Bone marrow (tissue), 2 donors: ENCODE results near the gene SMC2.

Source experiments
- DNase-seq, 2 donors: peaks; one replicate each; lab custom pipeline; 2025; lab: John Stamatoyannopoulos, UW

Gene SMC2

DNA sequence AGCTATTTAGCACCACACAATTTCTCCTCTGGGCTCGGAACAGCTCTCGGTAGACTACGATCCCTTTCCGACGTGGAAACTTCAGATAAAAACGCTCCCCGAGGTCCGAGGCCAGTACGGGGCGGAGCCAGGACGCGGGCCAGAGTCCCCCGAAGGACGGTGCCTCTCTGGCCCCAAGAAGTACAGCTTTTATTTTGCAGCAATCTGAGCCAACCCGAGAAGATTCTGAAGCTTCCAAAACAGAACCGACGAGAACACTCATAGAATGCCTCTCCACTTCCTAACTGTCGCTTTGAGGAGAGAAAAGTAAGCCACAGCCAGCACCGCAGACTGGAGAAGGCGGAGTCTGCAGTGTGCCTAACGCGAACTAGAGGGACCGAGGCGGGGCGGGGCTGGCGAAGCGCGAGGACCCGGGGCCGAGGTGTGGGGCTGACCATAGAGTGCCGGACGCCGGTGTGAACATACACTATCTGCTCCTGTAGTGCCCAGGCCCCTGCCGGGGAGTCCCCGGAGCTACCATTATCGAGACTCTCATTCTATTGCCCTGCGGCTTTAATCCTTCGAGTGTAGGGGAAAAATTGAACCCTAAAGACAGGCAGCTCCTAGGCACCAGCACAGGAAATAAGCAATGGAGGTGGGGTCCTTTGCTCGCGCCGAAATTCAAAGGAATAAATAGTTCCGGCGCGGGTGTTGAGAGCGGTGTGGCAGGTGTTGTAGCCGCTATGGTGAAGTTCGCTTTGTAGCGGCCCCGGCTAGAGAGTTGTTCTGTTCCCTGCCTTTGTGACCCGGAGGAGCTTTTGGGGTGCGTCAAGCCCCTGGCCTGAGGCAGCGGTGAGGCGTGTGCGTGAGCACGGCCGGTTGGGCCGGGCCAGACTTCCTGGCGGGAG is at the start of gene SMC2:
TSS of gene SMC2 (plus strand) at position 663 of the 887 bp plus-strand sequence. CDS start 1,076 bp downstream, outside the sequence.
- DNase-seq: peak; percentile 84 to 96

DNA sequence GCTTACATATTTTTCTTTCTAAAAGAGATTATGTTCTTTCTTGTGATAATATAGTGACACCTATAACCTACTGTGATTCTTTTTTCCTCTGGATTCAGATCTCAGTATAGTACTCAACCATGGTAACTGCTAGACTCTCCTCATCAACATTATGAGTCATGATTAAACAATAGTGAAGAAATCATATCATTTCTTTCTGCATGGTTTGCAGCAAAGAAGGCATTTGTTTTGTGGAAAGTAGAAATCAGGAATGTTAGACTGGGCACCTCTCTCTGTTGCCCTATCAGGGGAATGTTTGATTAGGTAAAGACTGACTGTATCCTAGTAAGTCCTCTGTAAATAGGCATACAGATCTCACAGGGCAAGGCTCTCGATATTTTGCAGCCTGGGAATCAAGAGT is 25.6 kb upstream of the SMC2 start:
- no peak for DNase-seq

DNA sequence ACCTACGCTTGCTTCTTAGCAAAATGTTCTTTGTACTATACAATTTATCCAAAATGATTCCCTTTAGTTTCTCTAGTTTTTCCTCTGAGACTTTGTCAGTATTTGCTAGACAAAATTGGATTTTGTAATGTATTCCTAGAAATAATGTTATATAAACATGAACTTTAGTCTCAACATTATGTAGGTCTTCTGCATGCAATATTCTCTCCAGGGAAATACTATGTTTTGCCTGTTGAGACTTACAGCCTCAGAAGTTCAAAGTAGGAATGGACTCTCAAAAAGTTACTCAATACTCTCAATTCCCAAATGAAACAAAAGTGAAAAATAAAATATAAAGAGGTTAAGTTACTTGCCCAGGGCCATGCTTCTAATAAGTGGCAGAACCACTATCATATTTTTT is 24.8 kb upstream of the SMC2 start:
- no peak for DNase-seq

DNA sequence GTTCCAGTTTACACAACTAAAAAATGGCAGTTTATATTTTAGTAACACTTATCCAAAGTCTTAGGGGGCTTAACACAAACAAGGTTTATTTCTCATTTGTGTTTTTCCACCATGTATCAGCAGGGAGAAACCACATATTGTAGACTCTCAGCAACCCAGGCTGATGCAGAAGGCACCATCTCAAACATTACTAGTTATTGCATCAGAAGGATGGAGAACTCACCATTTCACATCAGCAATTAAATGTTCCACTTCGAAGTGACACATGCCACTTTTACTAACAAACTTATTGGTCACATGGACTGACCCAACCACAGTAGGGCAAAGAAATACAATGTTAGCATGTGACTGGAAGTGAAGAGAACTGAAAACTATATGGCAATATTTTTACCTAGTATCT is 22.5 kb upstream of the SMC2 start:
- no peak for DNase-seq

DNA sequence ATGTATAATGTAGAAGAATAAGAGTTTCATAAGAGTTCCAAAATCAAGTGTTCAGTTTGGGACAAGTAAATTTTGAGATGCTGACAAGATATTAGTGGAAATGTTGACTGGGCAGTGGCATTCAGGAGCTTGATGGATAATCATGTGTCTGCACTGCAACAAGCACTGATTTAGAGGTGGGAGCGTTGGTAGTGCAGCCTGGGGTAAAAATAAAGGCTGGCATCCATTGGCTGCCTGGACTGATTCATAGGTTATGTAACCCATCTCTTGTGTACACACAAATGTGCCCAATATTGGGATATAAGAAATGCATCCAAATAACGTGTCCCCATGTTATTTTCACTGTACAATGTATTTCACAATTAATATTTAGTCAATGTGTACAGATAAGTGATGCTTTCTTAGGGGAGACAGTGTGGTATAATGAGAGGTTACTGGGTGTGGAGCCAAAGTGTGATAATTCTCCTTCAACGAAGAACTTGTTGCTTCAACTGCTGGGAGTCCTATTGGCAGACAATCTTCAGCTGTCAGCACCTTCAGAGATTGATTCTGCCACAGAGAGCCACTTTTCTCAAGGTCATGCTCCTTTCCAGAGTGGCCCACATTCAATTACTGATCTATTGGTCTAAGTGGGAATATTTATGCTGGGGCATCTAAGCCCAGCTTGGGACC is 20.9 kb upstream of the SMC2 start:
- no peak for DNase-seq

DNA sequence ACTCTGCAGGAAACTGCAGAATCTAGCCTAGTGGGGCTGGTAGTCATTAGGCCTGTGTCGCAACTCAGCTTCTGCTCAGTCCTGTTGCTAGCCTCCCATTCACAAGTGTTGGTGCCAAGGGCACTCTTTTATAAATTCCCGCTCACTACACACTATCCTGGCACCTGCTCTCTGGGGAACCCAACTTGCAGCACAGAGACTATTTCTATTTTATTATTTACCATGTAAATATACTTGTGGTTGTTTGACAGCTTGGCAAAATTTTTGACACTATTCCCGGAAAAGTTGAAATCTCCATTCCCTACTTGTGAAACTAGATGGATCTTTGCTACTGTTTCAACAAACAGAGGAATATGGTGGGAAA is 20.4 kb upstream of the SMC2 start:
- no peak for DNase-seq

DNA sequence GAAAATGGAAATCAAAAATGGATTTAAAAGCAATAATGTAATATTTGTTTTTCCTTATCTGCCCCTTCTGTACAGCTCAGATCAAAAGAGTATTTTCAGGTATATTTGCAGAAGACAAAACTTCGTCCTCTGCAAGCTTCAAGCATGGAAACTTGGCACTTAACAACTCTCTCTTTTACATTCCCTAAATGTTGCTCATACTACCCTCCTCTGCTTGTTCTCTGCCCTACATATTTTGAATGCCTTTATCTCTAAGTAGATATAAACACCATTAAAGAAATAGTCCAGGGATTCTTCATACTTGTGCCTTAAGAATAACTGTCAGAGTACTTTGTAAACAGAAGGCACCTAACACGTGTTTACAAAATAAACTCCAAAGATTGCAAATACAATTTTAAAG is 19.2 kb upstream of the SMC2 start:
- DNase-seq: no peak

DNA sequence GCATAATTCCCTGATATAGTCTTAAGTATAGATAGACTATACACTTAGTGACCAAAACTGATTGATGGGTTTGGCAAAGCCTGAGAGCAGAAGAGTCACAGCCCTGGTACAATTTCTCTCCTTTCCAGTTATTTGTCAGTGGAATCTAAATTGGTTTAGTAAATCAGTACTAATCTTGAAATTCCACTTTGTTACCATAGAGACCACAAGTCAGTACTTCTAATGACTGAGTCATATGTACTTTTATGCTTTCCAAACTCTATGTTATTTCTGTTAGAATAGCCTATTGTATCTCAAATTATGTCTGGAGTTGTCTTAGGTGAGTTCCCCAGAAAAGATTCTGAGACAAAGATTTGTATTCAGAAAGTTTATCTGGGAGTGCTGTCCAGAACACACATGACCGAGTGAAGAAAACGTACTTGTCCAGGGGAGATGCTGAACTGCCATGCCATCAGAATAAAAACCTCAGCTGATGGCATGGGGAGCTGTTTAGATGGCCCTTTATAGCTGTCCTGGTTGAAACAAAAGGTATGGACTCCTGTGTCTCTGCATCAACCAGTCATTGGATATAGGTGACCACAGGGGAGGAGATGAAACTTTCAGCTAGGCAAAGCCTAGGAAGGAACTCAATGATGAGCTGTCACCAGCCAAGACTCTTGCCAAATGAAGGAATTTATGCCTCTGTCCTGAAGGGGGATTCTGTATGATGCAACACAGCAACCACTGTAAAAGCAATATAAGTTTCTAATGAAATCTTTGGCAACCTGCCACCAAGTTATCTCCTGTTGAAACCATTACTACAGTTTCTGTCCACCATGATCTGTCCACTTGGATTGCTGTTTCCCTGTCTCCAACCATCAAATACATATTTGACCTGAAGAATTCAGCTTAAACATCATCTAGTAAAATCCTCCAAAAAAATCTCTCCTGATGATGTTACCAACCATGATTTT is 18.0 kb upstream of the SMC2 start:
- no peak for DNase-seq

DNA sequence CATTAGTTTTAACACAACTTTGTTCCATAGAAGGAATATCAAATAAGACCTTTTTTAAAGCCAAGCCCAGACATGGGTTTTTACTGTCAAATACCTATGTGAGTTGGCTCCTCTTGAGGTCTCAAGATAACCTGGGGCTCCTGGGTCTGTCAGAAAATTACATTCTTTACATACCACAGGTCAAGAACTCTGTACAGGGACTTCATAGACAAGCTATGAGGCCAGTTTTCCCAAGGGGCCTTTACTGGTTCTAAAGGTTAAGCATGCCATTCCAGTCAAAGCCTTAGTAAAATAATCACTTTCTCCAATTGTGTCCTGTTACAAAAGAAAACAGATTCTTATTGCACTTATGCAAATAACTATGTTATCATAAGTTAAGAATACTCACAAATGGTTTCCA is 15.5 kb upstream of the SMC2 start:
- DNase-seq: no peak

DNA sequence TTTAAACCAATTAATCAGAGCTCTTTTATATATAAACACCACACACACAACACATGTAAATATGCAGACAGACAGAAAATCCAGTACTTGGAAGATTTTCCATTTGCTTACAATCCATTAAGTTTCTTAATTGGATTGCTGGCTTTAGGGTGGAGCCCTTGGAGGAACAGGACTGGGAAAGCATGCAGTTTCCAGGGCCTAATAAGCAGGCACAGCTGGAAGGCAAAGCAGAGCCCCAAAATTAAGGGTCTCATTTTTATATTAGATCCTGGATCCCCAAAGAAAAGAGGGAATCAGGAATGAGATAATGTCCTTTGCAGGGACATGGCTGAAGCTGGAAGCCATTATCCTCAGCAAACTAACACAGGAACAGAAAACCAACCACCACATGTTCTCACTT is 13.1 kb upstream of the SMC2 start:
- DNase-seq: no peak

DNA sequence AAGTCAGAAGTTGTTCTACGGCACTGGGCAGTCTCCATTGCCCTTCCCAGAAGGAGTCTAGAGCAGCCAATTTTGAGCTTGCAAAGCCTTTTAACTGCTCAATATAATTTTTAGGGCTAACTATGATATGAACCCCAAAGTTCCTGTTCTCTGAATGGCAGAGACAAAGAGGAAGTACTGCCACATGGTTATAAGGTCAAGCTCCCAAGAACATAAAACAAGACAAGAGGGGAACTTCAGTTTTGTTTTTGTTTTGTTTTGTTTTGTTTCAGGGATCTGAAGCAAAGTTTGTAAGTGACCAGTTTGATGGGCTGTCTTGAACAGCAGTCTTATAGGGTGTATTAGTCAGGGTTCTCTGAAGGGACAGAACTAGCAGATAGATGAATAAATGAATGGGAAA is 11.9 kb upstream of the SMC2 start:
- DNase-seq: peak in 1 of 2 donors; percentile 69

DNA sequence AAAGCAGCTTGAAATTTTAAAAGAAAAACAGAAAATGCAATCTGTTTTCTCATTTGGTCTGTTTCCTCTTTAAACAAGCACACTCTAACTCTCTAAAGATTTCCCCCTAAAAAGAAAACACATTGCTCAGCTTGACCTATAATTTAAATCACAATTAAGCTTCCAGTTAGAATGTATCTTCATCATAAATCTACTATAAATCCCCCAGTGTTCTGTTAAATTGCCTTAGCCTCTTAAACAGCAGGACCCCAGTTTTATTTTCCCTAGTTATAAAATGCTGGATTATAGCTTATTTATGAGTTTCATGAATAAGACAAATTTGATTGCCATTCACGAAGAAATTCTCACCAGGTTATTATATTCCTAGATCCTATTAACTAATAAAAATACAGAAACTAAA is 8.6 kb upstream of the SMC2 start:
- no peak for DNase-seq

DNA sequence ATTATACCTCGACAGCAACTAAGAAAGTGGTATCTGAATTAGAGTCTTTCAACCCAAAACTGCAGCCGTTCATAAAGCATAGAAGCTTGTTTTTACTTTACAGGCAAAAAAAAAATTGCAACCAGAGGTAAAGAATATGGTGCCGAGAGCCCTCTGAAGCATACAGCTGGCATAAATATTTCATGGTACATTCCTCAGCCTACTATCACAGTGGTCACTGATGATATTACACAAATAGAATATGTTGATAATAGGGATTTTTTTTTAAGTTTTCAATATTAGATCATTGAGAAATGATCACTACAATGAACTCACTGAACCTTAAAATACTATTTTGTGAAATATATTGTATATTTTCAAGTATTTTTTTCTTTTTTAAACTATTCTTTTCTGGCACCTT is 6.2 kb upstream of the SMC2 start:
- DNase-seq: no peak

DNA sequence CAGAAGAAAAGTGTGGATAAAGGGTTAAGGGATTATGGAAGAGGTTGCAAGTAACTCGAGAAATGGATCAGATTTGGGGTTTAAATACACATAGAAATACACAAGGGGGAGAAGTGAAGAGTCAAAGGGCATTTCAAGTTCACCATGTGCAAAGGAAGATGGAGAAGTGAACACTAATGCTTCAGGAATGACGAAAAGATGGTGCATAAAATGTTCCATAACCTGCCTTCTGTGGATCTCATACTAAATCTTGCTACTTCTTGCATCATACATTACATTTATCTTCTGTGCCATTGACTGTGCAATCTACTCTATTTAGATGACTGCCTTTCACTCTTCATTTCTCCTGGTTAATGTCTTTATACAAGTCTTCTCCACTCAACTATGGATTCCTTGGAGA is 5.7 kb upstream of the SMC2 start:
- no peak for DNase-seq

DNA sequence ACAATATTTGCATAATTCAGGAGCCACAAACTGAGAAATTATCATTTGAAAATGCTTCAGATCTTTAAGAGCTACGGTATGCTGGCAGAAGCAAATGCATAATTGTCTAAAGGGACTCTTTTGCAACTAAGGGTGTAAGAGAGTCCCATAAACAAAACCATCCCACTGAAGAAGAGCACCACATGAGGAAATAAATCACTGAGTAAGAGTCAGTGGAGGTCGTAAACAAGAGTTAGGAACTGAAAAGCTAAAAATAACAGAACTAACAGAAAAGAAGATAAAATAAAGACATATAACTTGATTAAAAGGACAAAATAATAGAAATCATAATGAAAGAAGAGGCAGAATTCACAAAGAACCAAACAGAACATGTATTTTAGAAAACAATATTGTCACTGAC is 3.5 kb upstream of the SMC2 start:
- no peak for DNase-seq

DNA sequence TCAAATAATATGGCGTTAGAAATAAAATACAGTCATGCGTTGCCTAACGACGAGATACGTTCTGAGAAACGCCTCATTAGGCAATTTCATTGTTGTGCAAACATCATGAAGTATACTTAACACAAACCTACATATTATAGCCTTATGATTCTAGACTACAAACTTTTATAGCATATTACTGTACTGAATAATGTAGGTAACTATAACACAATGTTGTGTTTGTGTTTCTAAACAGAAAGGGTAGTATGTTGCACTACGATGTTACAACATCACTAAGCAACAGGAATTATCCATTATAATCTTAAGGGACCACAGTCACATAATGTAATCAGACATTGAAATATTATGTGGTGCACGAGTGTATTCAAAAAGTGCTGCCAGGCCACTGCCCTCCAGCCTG is 3.0 kb upstream of the SMC2 start:
- DNase-seq: no peak

DNA sequence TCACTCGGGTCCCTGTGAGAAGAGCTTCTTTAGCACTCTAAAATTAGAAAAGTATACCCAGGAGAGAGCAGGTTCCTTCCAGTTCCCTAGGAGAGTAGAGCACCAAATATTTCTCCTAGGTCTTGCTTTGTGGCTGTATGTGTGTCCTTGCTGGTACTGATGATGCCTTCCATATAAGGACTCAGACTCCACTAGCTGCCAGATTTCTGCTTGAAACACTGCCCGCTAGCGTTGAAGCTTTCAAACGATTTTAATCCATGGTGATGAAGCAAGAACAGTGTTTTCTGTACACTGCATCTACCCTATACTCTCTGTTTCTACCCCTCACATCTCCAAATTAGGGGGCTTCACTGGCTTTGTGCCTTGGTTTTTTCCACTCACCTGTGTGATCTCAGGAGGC is 2.4 kb upstream of the SMC2 start:
- peak in 1 of 2 donors; percentile 35 for DNase-seq

DNA sequence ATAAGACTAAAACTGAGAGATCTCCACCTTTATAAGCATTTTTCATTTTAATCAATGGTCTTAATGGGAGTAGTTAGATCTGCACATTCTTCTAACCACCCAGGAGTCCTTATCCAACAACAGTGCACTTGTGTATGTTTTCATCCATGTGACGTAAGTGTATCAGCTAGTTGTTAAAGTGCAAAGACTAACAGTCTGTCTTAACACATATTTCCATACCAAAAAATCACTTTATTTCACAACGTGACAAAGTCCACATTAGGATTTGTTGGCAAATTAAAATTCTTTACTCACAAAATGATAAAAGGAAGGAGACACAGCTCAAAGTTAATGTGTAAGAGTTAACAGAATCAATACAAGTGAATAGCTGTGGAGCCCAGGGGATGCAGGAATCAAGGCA is 1.9 kb upstream of the SMC2 start:
- DNase-seq: no peak

DNA sequence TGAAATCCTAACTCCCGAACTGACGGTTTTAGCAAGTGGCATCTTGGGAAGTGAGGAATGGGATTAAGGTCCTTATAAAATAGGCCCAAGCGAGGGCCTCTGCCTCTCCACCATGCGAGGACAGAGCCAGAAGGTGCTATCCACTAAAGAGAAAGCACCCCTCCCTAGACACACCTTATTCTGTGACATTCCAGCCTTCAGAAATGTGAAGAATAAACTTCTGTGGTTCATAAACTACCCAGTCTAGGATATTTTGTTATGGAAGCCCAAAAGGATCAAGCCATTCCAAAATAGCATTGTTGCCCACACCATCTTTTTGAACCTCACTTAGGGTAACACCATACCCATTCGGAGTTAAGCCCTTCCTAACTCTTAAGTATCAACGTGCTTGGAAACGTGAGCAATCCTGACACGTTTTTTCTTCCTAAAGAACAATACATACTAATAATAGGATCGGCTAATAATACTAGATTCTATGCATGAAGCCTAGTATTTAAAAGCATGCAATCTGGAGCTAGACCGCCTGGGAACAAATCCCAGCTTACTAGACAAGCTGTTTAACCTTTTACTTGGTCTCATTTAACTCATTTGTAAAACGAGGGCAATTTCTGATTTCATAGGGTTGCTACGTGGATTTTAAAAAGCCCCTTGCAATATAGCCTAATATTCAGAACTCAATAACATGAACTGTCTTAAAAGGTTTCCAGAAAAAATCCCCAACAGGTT is 1.1 kb upstream of the SMC2 start:
- DNase-seq: peak in 1 of 2 donors; percentile 25

DNA sequence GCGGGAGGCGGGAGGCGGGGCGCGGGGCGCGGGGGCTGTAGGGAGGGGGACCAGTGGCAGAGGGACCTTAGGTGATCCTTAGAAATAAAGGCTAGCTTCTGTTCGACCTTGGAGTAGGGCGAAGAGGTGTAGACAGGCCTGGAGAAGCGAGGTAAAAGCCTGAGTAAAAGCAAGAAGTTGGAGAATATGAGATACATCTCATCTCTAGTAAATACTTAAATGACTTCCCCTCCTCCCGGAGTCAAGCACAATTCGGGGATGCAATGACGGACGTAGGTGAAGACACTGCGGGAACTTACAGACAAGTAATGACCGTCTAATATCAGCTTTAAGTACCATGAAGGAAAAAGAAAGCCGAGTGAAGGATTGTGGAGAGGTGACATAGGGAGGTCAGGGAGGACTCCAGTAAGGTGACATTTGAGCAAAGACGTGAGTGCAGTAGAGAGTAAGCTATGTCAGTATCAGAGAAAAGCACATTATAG is 466 bp downstream of the SMC2 start:
- DNase-seq: peak in 1 of 2 donors; percentile 24

DNA sequence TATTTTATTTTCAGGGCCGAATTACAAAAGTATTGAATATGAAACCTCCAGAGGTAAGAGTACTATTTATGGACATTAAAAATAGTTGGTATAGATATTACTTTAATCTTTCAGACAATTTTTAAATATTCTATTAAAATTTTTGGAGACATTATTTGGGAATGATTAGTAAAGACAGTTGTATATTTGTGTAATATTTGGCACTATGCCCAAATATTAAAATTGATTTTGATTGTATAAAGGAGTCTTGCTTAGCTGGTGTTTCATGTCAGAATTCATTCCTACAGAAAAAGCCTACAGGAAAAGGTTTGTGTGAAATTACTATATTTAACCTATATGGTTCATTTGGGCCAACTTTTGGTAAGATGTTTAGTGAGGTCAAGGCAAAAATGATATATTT is 5.5 kb downstream of the SMC2 start:
- no peak for DNase-seq

DNA sequence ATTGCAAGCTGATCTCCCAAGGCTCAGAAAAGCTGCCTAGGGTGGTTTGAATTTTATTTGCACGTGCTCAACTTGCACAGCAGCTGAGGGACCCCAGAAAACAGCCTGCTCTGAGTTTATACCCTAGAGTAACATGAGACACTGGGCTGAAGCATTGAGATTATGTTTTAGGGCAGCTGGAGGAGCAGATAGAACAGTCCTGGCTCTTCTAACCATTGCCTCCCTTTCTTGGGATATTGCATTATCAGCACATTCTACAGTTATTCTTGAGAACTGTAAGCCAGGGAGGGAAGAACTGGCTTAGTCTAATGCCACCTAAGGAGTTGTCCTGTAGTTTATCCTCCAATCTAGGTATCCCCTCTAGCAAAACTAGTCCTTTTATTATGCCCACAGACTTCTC is 10.3 kb downstream of the SMC2 start:
- no peak for DNase-seq
